ENCODE measurements around the gene TNPO1. TPM values are rescaled to one million over a fixed set of nuclear protein-coding genes. Genes with fewer than 3 reads are reported as not detected.

Gene TNPO1
- total and polyA plus RNA-seq, 2 experiments from 2014 or later = 53.5 to 128 TPM

- Histone ChIP-seq H3K79me2 (no peaks in the 10 kb centered on the region), H3K4me1 (ENCODE audit: insufficient read depth) (peaks cover 14% of the 10 kb centered on the region), H3K9me2 (replicated peaks; ENCODE audit: insufficient read depth) (no peaks in the 10 kb centered on the region), H2AFZ (no peak overlapping the region), H3K4me3 (no peak overlapping the region), H4K20me1 (ENCODE audit: insufficient read depth, poor library complexity, severe bottlenecking) (no peaks in the 10 kb centered on the region), H3K36me3 (replicated peaks; ENCODE audit: insufficient read depth, low read depth) (no peaks in the 10 kb centered on the region), H3K9me3 (ENCODE audit: low read depth) (no peaks in the 10 kb centered on the region), H3K4me2 (no peak overlapping the region), H3K27me3 (no peaks in the 10 kb centered on the region), H3K27ac (no peak overlapping the region)
- DNase-seq (ENCODE audit: low spot score) = no peak
- 86% methylated on average over 3 of the region's 3 CpGs for WGBS (ENCODE audit: low lambda C conversion rate, missing lambda C conversion rate)
- TF ChIP-seq EZH2phosphoT487 (IDR thresholded peaks at IDR 0.05; ENCODE audit: low read depth, severe bottlenecking, unreplicated experiment) = no peak
- no peak for TF ChIP-seq EZH2 (IDR thresholded peaks at IDR 0.05; ENCODE audit: borderline replicate concordance)
- TF ChIP-seq CTCF (IDR thresholded peaks at IDR 0.05; ENCODE audit: poor library complexity) = no peak
These were observed 121.1 kb downstream of the TNPO1 start for GRCh38 chr5:72937517-72938061.

DNA sequence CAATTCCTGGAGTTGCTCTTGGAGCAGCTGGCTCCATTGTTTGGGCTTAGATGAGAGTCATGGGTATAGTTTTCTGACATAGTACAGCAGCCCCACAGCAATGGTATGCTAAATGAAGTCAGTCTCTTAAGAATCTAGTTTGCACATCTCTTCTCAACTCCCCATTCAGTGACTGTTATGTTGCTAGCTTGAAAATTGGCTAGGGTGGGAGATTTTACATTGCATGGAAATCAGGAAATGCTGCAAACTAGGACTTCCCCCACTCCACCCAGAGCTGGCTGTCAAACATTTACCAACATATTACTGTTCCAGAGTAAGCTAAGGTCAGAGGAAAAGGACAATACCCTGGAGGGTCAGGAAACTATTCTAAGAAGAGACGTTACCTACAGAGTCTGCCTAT, 121.7 kb downstream of the TNPO1 start:
- no peaks in the 10 kb centered on the region for H4K20me1 ChIP-seq (ENCODE audit: insufficient read depth, poor library complexity, severe bottlenecking)
- H3K4me3 ChIP-seq = no peak overlapping the region
- 32% methylated on average over 1 of the region's 1 CpG for WGBS (ENCODE audit: low lambda C conversion rate, missing lambda C conversion rate)
- H3K4me2 ChIP-seq = peak overlapping the region; percentile 31
- H3K9me3 ChIP-seq (ENCODE audit: low read depth) = no peaks in the 10 kb centered on the region
- no peak for TF ChIP-seq EZH2phosphoT487 (IDR thresholded peaks at IDR 0.05; ENCODE audit: low read depth, severe bottlenecking, unreplicated experiment)
- TF ChIP-seq CTCF (IDR thresholded peaks at IDR 0.05; ENCODE audit: poor library complexity) = no peak
- no peak for TF ChIP-seq EZH2 (IDR thresholded peaks at IDR 0.05; ENCODE audit: borderline replicate concordance)
- H2AFZ ChIP-seq = no peak overlapping the region
- peaks cover 14% of the 10 kb centered on the region for H3K4me1 ChIP-seq (ENCODE audit: insufficient read depth)
- no peaks in the 10 kb centered on the region for H3K9me2 ChIP-seq (replicated peaks; ENCODE audit: insufficient read depth)
- peak; percentile 19 for DNase-seq (ENCODE audit: low spot score)
- H3K27me3 ChIP-seq = no peaks in the 10 kb centered on the region
- no peak overlapping the region for H3K27ac ChIP-seq
- H3K36me3 ChIP-seq (replicated peaks; ENCODE audit: insufficient read depth, low read depth) = no peaks in the 10 kb centered on the region
- no peaks in the 10 kb centered on the region for H3K79me2 ChIP-seq

DNA sequence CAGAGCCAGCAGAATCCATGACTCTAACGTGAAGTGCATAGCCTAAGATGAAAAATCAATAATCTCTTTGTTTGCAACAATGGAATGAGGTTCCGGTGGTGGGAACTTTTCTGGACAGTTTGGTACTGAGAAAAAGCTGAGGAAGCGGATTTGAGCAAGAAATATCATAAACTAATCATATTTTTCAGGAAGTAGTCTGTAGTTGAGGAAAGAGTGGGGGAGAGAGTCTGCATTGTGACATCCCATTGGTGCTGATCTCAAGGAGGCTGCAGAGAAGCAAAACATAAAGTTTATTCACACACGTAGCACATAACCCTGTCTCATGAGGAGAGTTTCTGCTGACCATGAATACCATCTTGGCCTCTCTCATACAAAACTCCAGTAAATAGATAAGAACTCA, 123.6 kb downstream of the TNPO1 start:
- H3K4me1 ChIP-seq (ENCODE audit: insufficient read depth) = peaks cover 14% of the 10 kb centered on the region
- no peaks in the 10 kb centered on the region for H3K27me3 ChIP-seq
- H4K20me1 ChIP-seq (ENCODE audit: insufficient read depth, poor library complexity, severe bottlenecking) = no peaks in the 10 kb centered on the region
- H3K36me3 ChIP-seq (replicated peaks; ENCODE audit: insufficient read depth, low read depth) = no peaks in the 10 kb centered on the region
- peak overlapping the region; percentile 22 for H2AFZ ChIP-seq
- no peak for DNase-seq (ENCODE audit: low spot score)
- no peak overlapping the region for H3K4me3 ChIP-seq
- no peak for TF ChIP-seq EZH2phosphoT487 (IDR thresholded peaks at IDR 0.05; ENCODE audit: low read depth, severe bottlenecking, unreplicated experiment)
- H3K79me2 ChIP-seq = no peaks in the 10 kb centered on the region
- no peak overlapping the region for H3K27ac ChIP-seq
- 49% methylated on average over 4 of the region's 4 CpGs for WGBS (ENCODE audit: low lambda C conversion rate, missing lambda C conversion rate)
- peak overlapping the region; percentile 1 for H3K4me2 ChIP-seq
- no peaks in the 10 kb centered on the region for H3K9me3 ChIP-seq (ENCODE audit: low read depth)
- H3K9me2 ChIP-seq (replicated peaks; ENCODE audit: insufficient read depth) = no peaks in the 10 kb centered on the region

DNA sequence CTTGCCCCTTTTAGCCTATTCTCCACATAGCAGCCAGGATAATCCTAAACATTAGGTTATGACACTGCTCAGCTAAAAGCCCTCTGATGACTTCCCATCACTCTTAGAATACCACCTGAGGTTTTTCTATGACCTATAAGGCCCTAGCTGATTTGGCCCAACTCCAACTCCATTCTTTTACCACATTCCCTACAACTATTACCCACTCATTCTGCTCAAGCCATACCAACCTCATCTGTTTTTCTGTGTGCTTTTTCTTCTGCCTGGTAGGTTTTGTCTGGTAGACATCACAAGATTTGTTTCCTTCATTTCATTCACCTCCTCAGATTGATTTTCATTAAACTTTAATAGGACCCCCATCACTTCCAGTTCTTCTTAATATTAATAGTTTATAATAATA, 126.8 kb downstream of the TNPO1 start:
- Histone ChIP-seq H3K27ac (no peak overlapping the region), H2AFZ (no peak overlapping the region), H3K4me1 (ENCODE audit: insufficient read depth) (peaks cover 10% of the 10 kb centered on the region), H3K27me3 (no peaks in the 10 kb centered on the region), H4K20me1 (ENCODE audit: insufficient read depth, poor library complexity, severe bottlenecking) (no peaks in the 10 kb centered on the region), H3K4me2 (no peak overlapping the region), H3K79me2 (no peaks in the 10 kb centered on the region), H3K4me3 (no peak overlapping the region), H3K9me3 (ENCODE audit: low read depth) (no peaks in the 10 kb centered on the region), H3K36me3 (replicated peaks; ENCODE audit: insufficient read depth, low read depth) (no peaks in the 10 kb centered on the region), H3K9me2 (replicated peaks; ENCODE audit: insufficient read depth) (no peaks in the 10 kb centered on the region)
- no peak for DNase-seq (ENCODE audit: low spot score)
- TF ChIP-seq EZH2 (IDR thresholded peaks at IDR 0.05; ENCODE audit: borderline replicate concordance) (no peak), CTCF (IDR thresholded peaks at IDR 0.05; ENCODE audit: poor library complexity) (no peak), EZH2phosphoT487 (IDR thresholded peaks at IDR 0.05; ENCODE audit: low read depth, severe bottlenecking, unreplicated experiment) (no peak)
